ENCODE results near the gene RNF13.

RNF13 gene

GRCh38 chr3:149809699-149810098 is 3.3 kb upstream of the RNF13 start:
- Histone ChIP-seq H3K4me3 (replicated peaks; ENCODE audit: insufficient read depth, low read length) (no peak overlapping the region), H3K27ac (replicated peaks) (no peak overlapping the region), H3K27me3 (ENCODE audit: insufficient read depth, poor library complexity, severe bottlenecking) (no peaks in the 10 kb centered on the region)
- no peak for TF ChIP-seq SPI1 (IDR thresholded peaks at IDR 0.05; ENCODE audit: borderline replicate concordance, low read depth)
- TF ChIP-seq GABPA (IDR thresholded peaks at IDR 0.05; ENCODE audit: low read depth), result no peak
- no peak for TF ChIP-seq POLR2AphosphoS5 (IDR thresholded peaks at IDR 0.05; ENCODE audit: low read depth)
- TF ChIP-seq, protein P1, sequence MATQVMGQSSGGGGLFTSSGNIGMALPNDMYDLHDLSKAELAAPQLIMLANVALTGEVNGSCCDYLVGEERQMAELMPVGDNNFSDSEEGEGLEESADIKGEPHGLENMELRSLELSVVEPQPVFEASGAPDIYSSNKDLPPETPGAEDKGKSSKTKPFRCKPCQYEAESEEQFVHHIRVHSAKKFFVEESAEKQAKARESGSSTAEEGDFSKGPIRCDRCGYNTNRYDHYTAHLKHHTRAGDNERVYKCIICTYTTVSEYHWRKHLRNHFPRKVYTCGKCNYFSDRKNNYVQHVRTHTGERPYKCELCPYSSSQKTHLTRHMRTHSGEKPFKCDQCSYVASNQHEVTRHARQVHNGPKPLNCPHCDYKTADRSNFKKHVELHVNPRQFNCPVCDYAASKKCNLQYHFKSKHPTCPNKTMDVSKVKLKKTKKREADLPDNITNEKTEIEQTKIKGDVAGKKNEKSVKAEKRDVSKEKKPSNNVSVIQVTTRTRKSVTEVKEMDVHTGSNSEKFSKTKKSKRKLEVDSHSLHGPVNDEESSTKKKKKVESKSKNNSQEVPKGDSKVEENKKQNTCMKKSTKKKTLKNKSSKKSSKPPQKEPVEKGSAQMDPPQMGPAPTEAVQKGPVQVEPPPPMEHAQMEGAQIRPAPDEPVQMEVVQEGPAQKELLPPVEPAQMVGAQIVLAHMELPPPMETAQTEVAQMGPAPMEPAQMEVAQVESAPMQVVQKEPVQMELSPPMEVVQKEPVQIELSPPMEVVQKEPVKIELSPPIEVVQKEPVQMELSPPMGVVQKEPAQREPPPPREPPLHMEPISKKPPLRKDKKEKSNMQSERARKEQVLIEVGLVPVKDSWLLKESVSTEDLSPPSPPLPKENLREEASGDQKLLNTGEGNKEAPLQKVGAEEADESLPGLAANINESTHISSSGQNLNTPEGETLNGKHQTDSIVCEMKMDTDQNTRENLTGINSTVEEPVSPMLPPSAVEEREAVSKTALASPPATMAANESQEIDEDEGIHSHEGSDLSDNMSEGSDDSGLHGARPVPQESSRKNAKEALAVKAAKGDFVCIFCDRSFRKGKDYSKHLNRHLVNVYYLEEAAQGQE (IDR thresholded peaks at IDR 0.05; ENCODE audit: insufficient replicate concordance, low read depth), result no peak
- TF ChIP-seq, protein P2, sequence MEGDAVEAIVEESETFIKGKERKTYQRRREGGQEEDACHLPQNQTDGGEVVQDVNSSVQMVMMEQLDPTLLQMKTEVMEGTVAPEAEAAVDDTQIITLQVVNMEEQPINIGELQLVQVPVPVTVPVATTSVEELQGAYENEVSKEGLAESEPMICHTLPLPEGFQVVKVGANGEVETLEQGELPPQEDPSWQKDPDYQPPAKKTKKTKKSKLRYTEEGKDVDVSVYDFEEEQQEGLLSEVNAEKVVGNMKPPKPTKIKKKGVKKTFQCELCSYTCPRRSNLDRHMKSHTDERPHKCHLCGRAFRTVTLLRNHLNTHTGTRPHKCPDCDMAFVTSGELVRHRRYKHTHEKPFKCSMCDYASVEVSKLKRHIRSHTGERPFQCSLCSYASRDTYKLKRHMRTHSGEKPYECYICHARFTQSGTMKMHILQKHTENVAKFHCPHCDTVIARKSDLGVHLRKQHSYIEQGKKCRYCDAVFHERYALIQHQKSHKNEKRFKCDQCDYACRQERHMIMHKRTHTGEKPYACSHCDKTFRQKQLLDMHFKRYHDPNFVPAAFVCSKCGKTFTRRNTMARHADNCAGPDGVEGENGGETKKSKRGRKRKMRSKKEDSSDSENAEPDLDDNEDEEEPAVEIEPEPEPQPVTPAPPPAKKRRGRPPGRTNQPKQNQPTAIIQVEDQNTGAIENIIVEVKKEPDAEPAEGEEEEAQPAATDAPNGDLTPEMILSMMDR (IDR thresholded peaks at IDR 0.05; ENCODE audit: insufficient read depth, low read length), result no peak
- no peak for DNase-seq (ENCODE audit: low read depth in 1 of 2, low spot score in 1 of 2)

DNA sequence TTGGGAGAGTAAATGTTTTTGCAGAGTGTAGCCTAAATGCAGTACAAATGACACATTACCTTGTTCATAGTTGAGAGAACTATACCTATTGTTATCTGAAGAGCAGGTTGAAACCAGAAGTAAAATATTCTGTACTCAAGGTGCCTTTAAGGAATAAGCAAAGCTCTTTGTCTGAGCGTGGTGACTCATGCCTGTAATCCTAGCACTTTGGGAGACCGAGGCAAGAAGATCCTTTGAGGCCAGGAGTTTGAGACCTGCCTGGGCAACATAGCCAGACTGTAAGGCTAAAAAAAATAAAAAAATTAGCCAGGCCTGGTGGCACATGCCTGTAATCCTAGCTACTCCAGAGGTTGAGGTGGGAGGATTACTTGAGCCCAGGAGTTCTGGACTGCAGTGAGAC is 2.2 kb upstream of the RNF13 start:
- Histone ChIP-seq H3K27me3 (ENCODE audit: insufficient read depth, poor library complexity, severe bottlenecking) (no peaks in the 10 kb centered on the region), H3K27ac (replicated peaks) (no peak overlapping the region), H3K4me3 (replicated peaks; ENCODE audit: insufficient read depth, low read length) (no peak overlapping the region)
- no peak for DNase-seq (ENCODE audit: low read depth in 1 of 2, low spot score in 1 of 2)
- TF ChIP-seq, protein P1 (IDR thresholded peaks at IDR 0.05; ENCODE audit: insufficient replicate concordance, low read depth), result no peak
- TF ChIP-seq GABPA (IDR thresholded peaks at IDR 0.05; ENCODE audit: low read depth), result no peak
- no peak for TF ChIP-seq SPI1 (IDR thresholded peaks at IDR 0.05; ENCODE audit: borderline replicate concordance, low read depth)
- TF ChIP-seq POLR2AphosphoS5 (IDR thresholded peaks at IDR 0.05; ENCODE audit: low read depth), result no peak
- TF ChIP-seq, protein P2 (IDR thresholded peaks at IDR 0.05; ENCODE audit: insufficient read depth, low read length), result no peak

DNA sequence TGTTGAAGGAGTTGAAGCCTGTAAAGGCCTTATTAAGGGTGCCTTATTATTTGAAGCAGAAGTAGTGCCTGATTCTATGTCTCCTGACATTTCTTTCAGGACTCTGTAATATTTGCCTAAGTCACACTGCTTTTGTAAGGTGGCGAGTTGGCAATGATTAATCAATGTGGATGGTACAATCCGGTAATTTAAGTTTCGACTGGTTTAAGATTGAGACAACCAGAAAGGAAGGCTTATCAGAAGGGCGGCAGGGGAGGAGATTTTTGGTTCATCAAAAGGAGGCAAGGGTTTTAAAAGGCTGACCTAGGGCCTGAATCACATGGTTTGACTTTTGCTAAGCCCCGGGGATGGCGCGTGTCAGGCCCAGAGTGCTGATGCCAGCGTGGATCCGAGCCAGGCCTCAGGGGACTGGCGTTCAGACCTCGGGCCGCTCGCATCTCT is 830 bp upstream of the RNF13 start:
- DNase-seq (ENCODE audit: low read depth in 1 of 2, low spot score in 1 of 2), result no peak
- peak overlapping the region; percentile 87 for H3K27ac ChIP-seq (replicated peaks)
- TF ChIP-seq POLR2AphosphoS5 (IDR thresholded peaks at IDR 0.05; ENCODE audit: low read depth) (no peak), GABPA (IDR thresholded peaks at IDR 0.05; ENCODE audit: low read depth) (no peak), SPI1 (IDR thresholded peaks at IDR 0.05; ENCODE audit: borderline replicate concordance, low read depth) (no peak)
- TF ChIP-seq, protein P1 (IDR thresholded peaks at IDR 0.05; ENCODE audit: insufficient replicate concordance, low read depth), result no peak
- TF ChIP-seq, protein P2 (IDR thresholded peaks at IDR 0.05; ENCODE audit: insufficient read depth, low read length), result no peak
- H3K27me3 ChIP-seq (ENCODE audit: insufficient read depth, poor library complexity, severe bottlenecking), result no peaks in the 10 kb centered on the region
- H3K4me3 ChIP-seq (replicated peaks; ENCODE audit: insufficient read depth, low read length), result peak overlapping the region; percentile 95

Data from HL-60 (cell line).